ENCODE results near the gene MS4A5.

- no peak for TF ChIP-seq CTCF (IDR thresholded peaks at IDR 0.05; ENCODE audit: extremely low read depth in 1 of 2, insufficient read depth in 1 of 2, low read depth in 1 of 2, low read length in 2 of 2)
- TF ChIP-seq POLR2AphosphoS5 (IDR thresholded peaks at IDR 0.05; ENCODE audit: insufficient read depth, low read depth, low read length), result no peak
- TF ChIP-seq MAX (IDR thresholded peaks at IDR 0.05; ENCODE audit: insufficient read depth, insufficient read length), result no peak
- TF ChIP-seq GATA2 (IDR thresholded peaks at IDR 0.05; ENCODE audit: insufficient read depth, insufficient read length, low read depth, low read length), result no peak
- no peak for TF ChIP-seq POLR2A (IDR thresholded peaks at IDR 0.05; ENCODE audit: low read depth, low read length)
- TF ChIP-seq EZH2 (IDR thresholded peaks at IDR 0.05; ENCODE audit: borderline replicate concordance, low read depth, low read length, severe bottlenecking), result no peak
- TF ChIP-seq JUN (IDR thresholded peaks at IDR 0.05; ENCODE audit: borderline replicate concordance, insufficient read depth, insufficient read length, low read depth), result no peak
- TF ChIP-seq FOS (IDR thresholded peaks at IDR 0.05; ENCODE audit: borderline replicate concordance, insufficient read depth, low read length), result no peak
- TF ChIP-seq MYC (IDR thresholded peaks at IDR 0.05; ENCODE audit: low read depth, low read length), result no peak
Observed at GRCh38 chr11:60482361-60482760, 53.0 kb downstream of the MS4A5 start.

All from endothelial cell of umbilical vein (primary cell).